HG03460 (cell line): ENCODE data around the gene PIH1D1.
"Not testable (repeated sequence)": the region's sequence is repeated elsewhere in the genome, so short reads cannot be mapped to it uniquely, and the experiment has no call there.

Experiments used
- ATAC-seq: cut with Tn5 transposase; IDR thresholded peaks from one replicate; pipeline ENCODE4 v1.9.1; 2021; ENCODE audit not compliant: unreplicated experiment

The PIH1D1 gene

DNA sequence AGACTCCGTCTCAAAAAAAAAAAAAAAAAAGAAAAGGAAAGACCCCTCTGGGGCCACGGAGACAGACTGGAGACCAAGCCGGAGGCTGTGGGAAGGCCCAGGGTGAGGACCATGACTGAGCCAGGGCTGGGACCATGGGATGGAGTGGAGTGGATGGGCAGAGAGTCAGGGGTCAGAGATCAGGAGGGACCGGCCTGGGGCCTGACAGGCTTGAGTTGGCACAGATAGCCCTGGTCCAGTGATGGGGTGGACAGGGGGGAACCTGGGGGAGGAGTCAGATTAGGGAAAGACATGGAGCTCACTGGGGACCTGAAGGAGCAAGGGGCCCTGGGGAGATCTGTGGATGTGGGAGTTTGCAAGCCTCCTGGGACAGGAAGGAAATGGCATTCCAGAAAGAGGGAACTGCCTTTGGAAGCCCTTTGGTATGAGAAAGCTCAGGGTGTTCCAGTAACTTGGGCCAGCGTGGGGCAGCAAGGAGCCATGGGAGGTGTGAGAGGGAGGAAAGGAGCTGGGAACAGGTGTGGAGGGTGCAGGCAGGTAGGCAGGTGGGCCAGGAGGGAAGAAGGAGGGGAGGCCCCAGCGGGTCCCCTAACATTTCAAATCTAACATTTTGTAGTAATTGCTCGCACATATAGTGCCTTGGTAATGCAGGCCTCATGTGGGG lies 29.5 kb upstream of the PIH1D1 start:
- no peak for ATAC-seq

- ATAC-seq, result no peak
These were observed 28.5 kb upstream of the PIH1D1 start for GRCh38 chr19:49479975-49480628.

DNA sequence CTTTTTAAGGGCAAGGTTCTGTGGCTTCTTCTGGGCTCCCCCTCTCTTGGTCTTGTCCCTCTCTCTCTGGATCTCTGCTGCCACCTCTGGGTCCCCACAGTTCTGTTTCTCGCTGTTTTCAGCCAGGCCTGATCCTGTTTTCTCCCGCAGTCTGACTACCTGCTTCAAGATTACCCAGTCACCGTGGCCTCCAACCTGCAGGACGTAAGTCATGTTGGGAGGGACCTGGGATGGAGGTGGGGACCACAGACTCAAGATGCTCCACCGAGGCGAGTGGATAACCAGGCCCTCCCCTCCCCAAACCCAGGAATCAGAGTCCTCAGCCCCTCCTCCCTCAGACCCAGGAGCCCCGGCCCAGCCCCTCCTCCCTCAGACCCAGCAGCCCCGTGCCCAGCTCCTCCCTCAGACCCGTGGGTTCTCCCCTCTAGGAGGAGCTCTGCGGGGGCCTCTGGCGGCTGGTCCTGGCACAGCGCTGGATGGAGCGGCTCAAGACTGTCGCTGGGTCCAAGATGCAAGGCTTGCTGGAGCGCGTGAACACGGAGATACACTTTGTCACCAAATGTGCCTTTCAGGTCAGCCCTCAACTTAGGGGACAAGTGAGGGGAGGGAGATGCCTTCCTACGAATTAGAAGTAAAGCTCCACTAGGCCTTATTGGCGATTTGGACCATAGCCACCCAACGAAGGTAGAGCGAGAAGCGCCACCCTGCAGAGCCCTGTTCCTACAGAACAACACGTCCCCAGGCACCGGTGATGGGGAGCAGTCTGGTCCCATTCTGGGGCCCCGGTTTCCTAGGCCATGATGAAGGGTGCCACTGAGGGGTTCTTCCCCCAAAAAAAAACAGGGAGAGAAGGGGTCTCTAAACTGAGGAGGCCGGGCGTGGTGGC lies 24.6 kb upstream of the PIH1D1 start:
- no peak for ATAC-seq

- ATAC-seq, result no peak
These were observed 23.7 kb upstream of the PIH1D1 start for GRCh38 chr19:49475191-49475917.

- ATAC-seq, result no peak
These were observed 22.9 kb upstream of the PIH1D1 start for GRCh38 chr19:49474542-49474924.

- ATAC-seq, result peak; percentile 48
These were observed 22.4 kb upstream of the PIH1D1 start, which contains the start of gene FLT3LG for GRCh38 chr19:49473868-49474541. FLT3LG (plus strand) TSS chr19:49474215; CDS start chr19:49474640, 425 bp downstream.

GRCh38 chr19:49473501-49473867 lies 21.9 kb upstream of the PIH1D1 start:
- not testable (repeated sequence) for ATAC-seq

DNA sequence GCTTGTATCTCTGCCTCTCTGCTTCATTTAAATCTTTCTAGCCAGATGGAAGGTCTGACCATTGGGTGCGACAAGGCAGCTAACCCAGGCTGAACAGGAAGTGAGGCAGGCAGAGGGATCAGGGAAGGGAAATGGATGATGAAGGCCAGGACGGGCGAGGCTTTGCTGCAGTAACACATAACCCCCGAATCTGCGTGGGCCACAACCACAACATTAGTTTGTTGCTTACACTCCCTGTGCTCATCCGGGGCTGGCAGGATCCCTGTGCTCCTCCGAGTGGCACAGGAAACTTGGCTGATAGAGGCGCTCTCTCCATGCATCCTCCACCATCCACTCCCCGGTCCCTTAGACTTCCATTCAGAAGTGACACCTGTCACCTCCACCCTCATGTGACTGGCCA lies 21.3 kb upstream of the PIH1D1 start:
- no peak for ATAC-seq

DNA sequence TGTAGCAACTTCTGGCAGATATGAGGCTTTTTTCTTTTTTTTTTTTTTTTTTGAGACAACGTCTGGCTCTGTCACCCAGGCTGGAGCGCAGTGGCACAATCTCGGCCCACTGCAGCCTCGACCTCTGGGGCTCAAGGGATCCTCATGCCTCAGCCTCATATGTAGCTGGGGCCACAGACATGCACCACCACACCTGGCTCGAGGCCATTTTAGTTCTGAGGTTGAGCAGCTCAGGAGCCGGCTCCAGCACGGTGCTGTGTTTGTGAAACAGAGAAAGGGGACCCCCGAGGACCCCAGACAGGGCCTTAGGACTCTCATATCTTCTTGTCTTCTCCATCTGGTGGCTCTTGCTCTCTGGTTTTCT lies 19.0 kb upstream of the PIH1D1 start:
- no peak for ATAC-seq

DNA sequence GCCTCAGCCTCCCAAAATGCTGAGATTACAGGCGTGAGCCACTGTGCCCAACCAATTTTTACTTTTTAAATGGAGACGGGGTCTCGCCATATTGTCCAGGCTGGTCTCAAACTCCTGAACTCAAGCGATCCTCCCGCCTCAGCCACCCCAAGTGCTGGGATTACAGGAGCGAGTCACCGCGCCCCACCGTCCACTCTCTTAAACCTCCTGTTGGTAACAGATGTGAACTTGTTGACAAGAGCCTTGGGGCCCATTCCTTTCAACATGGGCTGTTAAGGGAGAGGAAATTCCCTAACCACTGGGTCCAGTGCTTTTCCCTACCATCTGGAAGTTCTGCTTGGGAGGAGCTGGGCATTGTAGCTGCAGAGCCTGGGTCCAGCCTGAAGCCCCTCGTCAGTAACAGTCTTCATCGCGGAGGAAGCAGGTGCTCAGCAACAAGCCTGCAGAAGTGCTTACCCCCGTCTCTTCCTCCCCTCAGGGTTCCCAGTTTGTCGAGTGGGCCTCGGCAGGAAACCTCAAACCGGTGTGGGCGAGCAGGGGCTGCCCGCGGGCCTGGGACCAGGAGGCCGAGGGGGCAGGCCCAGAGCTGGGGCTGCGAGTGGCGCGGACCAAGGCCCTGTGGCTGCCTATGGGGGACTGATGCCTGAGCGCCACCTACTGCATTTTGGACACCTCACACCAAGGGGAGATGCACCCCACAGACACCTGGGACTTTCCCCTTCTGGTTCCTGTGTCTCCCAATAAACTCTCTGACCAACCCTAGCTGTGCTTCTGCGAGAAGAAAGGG lies 18.4 kb upstream of the PIH1D1 start:
- ATAC-seq, result peak; percentile 47

GRCh38 chr19:49468746-49469447 lies 17.3 kb upstream of the PIH1D1 start:
- peak; percentile 56 for ATAC-seq

DNA sequence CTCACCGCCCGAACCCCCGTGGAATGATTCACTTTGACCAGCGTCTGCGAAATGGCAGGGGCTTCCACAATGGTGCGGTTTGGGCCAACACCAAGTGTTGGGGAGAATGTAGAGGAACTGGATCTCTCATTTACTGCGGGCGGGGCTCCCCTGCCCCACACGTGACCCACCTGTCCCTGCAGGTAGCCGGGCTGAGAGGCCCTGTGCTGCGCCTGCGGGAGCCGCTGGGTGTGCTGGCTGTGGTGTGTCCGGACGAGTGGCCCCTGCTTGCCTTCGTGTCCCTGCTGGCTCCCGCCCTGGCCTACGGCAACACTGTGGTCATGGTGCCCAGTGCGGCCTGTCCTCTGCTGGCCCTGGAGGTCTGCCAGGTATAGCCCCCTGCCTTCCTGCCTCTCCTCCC lies 16.6 kb upstream of the PIH1D1 start:
- no peak for ATAC-seq

DNA sequence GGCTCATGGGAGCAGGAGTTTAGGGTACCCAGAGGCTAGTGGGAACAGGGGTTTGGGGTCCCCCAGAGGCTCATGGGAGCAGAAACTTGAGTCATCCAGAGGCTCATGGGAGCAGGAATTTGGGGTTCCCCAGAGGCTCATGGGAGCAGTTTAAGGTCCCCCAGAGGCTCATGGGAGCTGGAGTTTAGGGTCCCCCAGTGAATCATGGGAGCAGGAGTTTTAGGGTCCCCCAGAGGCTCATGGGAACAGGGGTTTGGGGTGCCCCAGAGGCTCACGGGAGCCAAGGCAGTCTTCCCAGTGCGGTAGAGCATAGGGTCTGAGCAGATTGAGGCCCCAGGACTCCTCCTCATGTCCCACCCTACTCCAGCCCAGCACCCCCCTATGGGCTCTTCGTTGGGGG lies 13.8 kb upstream of the PIH1D1 start:
- ATAC-seq, result no peak

DNA sequence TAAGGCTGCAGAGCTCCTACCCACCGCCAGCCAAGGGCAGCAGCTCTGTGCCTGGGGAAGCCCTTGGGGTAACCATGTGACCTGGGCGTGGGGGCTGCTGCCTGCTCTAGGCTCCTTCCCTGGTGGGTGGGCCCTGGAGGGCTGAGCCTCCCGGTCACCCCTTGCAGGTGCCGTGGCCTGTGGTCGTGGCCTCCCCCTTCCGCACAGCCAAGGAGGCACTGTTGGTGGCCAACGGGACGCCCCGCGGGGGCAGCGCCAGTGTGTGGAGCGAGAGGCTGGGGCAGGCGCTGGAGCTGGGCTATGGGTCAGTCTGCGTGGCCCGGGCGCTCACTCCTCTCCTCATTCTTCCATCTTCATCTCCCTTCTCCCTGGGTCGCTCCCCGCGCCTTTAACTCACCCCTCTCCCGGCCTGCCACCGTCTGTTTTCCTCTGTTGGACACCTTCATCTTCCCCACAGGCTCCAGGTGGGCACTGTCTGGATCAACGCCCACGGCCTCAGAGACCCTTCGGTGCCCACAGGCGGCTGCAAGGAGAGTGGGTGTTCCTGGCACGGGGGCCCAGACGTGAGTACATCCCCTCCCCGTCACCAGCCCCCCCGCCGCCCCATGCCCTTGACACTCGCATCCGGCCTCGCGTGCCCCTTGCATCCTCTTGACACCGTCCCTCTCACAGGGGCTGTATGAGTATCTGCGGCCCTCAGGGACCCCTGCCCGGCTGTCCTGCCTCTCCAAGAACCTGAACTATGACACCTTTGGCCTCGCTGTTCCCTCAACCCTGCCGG lies 12.5 kb upstream of the PIH1D1 start:
- ATAC-seq, result no peak

GRCh38 chr19:49462492-49462891 lies 10.9 kb upstream of the PIH1D1 start:
- ATAC-seq, result no peak

DNA sequence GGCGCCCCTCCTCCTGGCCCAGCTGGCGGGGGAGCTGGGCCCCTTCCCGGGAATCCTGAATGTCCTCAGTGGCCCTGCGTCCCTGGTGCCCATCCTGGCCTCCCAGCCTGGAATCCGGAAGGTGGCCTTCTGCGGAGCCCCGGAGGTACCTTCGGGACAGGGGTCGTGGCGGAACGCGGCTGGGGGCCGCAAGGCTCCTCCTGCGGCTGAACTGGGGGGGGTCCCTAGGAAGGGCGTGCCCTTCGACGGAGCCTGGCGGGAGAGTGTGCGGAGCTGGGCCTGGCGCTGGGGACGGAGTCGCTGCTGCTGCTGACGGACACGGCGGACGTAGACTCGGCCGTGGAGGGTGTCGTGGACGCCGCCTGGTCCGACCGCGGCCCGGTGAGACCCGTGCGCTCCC lies 10.0 kb upstream of the PIH1D1 start:
- ATAC-seq, result no peak

DNA sequence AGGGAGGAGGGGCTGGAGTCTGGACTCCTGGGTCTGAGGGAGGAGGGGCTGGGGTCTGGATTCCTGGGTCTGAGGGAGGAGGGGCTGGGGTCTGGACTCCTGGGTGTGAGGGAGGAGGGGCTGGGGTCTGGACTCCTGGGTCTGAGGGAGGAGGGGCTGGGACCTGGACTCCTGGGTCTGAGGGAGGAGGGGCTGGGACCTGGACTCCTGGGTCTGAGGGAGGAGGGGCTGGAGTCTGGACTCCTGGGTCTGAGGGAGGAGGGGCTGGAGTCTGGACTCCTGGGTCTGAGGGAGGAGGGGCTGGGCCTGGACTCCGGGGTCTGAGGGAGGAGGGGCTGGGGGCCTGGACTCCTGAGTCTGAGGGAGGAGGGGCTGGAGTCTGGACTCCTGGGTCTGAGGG lies 9.5 kb upstream of the PIH1D1 start:
- not testable (repeated sequence) for ATAC-seq

DNA sequence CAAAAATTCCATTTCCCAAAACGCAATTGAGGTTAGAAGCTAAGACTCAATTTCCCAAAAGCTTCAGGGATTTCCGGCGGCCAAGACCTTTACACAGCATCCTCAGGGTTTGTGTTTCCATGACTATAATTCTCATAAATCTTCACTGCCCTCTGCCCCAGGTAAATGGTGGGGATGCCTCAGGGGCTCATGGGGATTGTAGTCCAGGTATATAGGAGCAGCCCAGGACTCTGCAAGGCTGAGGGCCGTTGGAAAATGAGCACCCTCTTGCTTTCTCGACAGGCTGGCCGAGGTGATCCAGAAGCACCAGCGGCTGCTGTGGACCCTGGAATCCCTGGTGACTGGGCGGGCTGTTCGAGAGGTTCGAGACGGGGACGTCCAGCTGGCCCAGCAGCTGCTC lies 7.8 kb upstream of the PIH1D1 start:
- no peak for ATAC-seq

- no peak for ATAC-seq
These were observed 6.9 kb upstream of the PIH1D1 start for GRCh38 chr19:49458567-49458903.
